ENCODE measurements around the gene BTBD18.

BTBD18 gene

DNA sequence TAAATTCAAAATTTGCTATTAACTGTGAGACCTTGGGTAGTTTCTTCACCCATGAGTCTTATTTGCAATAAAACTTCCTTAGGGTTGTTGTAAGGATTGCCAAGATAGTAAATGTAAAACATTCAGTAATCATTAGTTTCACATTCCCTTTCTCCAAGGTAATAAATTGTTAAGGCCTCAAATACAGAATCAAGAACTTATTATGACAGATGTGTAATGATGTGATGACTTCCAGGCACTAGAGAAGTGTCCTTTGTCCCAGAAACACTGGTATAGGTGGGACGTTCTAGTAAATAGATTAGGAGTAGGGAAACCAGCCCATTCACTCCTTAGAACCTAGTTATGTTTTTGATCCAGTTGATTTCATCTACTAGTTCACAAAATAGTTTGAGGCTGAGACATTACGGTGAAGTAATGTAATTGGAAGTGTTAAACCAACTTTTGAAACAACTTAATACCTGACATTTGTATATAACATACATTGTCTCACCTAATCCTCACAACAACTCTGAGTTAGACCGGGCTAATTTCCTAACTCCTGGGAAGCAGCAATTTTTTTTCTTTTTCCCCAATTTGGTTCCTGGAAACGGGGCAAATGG lies 35.5 kb upstream of the BTBD18 start:
- no peak overlapping the region for H3K4me3 ChIP-seq (ENCODE audit: low read depth, low read length)
- DNase-seq (ENCODE audit: low read depth) = no peak
- no peak for TF ChIP-seq CTCF (IDR thresholded peaks at IDR 0.05; ENCODE audit: low read depth, low read length)

- TF ChIP-seq CTCF (IDR thresholded peaks at IDR 0.05; ENCODE audit: low read depth, low read length) (no peak), POLR2A (IDR thresholded peaks at IDR 0.05; ENCODE audit: extremely low read depth, insufficient read length) (no peak), MYC (IDR thresholded peaks at IDR 0.05; ENCODE audit: low read depth, low read length) (no peak), MAX (IDR thresholded peaks at IDR 0.05; ENCODE audit: low read depth, low read length) (no peak)
- H3K4me3 ChIP-seq (ENCODE audit: low read depth, low read length) = no peak overlapping the region
- DNase-seq (ENCODE audit: low read depth) = no peak
These were observed 34.8 kb upstream of the BTBD18 start for GRCh38 chr11:57786436-57786835.

DNA sequence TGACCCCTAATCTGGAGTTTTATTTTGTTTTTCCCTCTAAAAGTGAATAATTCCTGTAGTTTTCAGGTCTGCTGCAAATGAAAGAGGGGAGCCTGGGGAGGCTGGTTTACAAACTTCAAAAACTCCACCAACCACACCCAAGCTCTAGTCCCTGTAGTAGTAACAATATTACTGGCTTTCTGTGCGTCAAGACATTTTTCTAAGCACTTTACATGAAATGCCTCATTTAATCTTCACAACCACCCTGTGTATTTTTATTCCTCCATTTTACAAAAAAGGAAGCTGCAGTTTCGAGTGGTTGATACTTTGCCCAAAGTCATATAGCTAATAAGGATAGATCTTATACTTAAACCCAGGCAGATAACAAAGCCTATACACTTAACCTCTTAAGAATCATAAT lies 33.5 kb upstream of the BTBD18 start:
- no peak overlapping the region for H3K4me3 ChIP-seq (ENCODE audit: low read depth, low read length)
- TF ChIP-seq MYC (IDR thresholded peaks at IDR 0.05; ENCODE audit: low read depth, low read length) = no peak
- TF ChIP-seq MAX (IDR thresholded peaks at IDR 0.05; ENCODE audit: low read depth, low read length) = no peak
- TF ChIP-seq CTCF (IDR thresholded peaks at IDR 0.05; ENCODE audit: low read depth, low read length) = no peak
- no peak for TF ChIP-seq POLR2A (IDR thresholded peaks at IDR 0.05; ENCODE audit: extremely low read depth, insufficient read length)
- DNase-seq (ENCODE audit: low read depth) = no peak

- TF ChIP-seq MYC (IDR thresholded peaks at IDR 0.05; ENCODE audit: low read depth, low read length) (no peak), CTCF (IDR thresholded peaks at IDR 0.05; ENCODE audit: low read depth, low read length) (no peak), MAX (IDR thresholded peaks at IDR 0.05; ENCODE audit: low read depth, low read length) (no peak), POLR2A (IDR thresholded peaks at IDR 0.05; ENCODE audit: extremely low read depth, insufficient read length) (no peak)
These were observed 29.9 kb upstream of the BTBD18 start for GRCh38 chr11:57781529-57781943.

GRCh38 chr11:57779276-57779675 lies 27.7 kb upstream of the BTBD18 start:
- TF ChIP-seq POLR2A (IDR thresholded peaks at IDR 0.05; ENCODE audit: extremely low read depth, insufficient read length) (no peak), MAX (IDR thresholded peaks at IDR 0.05; ENCODE audit: low read depth, low read length) (no peak), CTCF (IDR thresholded peaks at IDR 0.05; ENCODE audit: low read depth, low read length) (no peak), MYC (IDR thresholded peaks at IDR 0.05; ENCODE audit: low read depth, low read length) (no peak)
- no peak overlapping the region for H3K4me3 ChIP-seq (ENCODE audit: low read depth, low read length)
- no peak for DNase-seq (ENCODE audit: low read depth)

More at GRCh38 chr11:57781529-57781943, 29.9 kb upstream of the BTBD18 start:
- DNase-seq (ENCODE audit: low read depth) = no peak
- H3K4me3 ChIP-seq (ENCODE audit: low read depth, low read length) = no peak overlapping the region

Data from NB4 (cell line).